PC-3 (cell line): ENCODE measurements around the gene SETBP1. TPM values are rescaled to one million over a fixed set of nuclear protein-coding genes. Genes with fewer than 3 reads are reported as not detected.

Source experiments
- ATAC-seq: fragments of 200-7000 bp; cut with Tn5 transposase; 2 replicates; pipeline ENCODE4 v1.9.1; 2020; ENCODE audit warnings: mild to moderate bottlenecking, moderate library complexity
- BruUV-seq: library from RNA; stranded (reverse); fragments of 400-500 nt; replicated peaks from 2 replicates; lab custom pipeline; 2021; lab: Mats Ljungman, UMichigan
- CTCF ChIA-PET: fragments of 300-600 bp; sonication (Branson Sonifier 250); formaldehyde crosslinking; loops from one replicate; lab custom pipeline; 2022; ENCODE audit warnings: antibody characterized with exemption; lab: Charles Lee
- POLR2A ChIA-PET: fragments of 300-600 bp; sonication (Branson Sonifier 250); formaldehyde crosslinking; loops from one replicate; lab custom pipeline; 2022; ENCODE audit warnings: antibody characterized with exemption; ENCODE audit not compliant: unreplicated experiment; lab: Charles Lee
- DNase-seq: peaks from one replicate; pipeline ENCODE4 v3.0.0-alpha.2; 2015
- H2AFZ ChIP-seq: fragments of 300-600 bp; sonication (generic); 2 replicates; pipeline ENCODE4 v1.6.0; 2016; ENCODE audit warnings: antibody characterized with exemption, low read length
- H3F3A ChIP-seq: fragments of 300-600 bp; sonication (generic); one replicate; pipeline ENCODE4 v1.6.0; 2017; ENCODE audit warnings: antibody characterized with exemption, low read length, control low read depth, mild to moderate bottlenecking; ENCODE audit not compliant: unreplicated experiment
- H3K27ac ChIP-seq: fragments of 300-600 bp; sonication (generic); 2 replicates; pipeline ENCODE4 v1.5.1; 2016; ENCODE audit warnings: mild to moderate bottlenecking, low read length
- H3K27me3 ChIP-seq: fragments of 300-600 bp; sonication (generic); 2 replicates; pipeline ENCODE4 v1.6.1; 2016; ENCODE audit warnings: low read length, mixed read lengths
- H3K36me3 ChIP-seq: fragments of 300-600 bp; sonication (generic); 2 replicates; pipeline ENCODE4 v1.6.1; 2016; ENCODE audit warnings: low read depth, mixed run types, low read length, mixed read lengths
- H3K4me1 ChIP-seq: fragments of 300-600 bp; sonication (generic); 2 replicates; pipeline ENCODE4 v1.5.1; 2016; ENCODE audit warnings: low read length; ENCODE audit not compliant: insufficient read depth
- H3K4me2 ChIP-seq: fragments of 300-600 bp; sonication (generic); 2 replicates; pipeline ENCODE4 v1.6.0; 2016; ENCODE audit warnings: low read length
- H3K4me3 ChIP-seq: fragments of 300-600 bp; sonication (generic); 2 replicates; pipeline ENCODE4 v1.5.1; 2016; ENCODE audit warnings: mild to moderate bottlenecking, low read length, mixed read lengths
- H3K79me2 ChIP-seq: fragments of 300-600 bp; sonication (generic); 2 replicates; pipeline ENCODE4 v1.6.1; 2017; ENCODE audit warnings: low read length, mixed read lengths
- H3K9ac ChIP-seq: fragments of 300-600 bp; sonication (generic); 2 replicates; pipeline ENCODE4 v1.6.0; 2016; ENCODE audit warnings: mild to moderate bottlenecking, low read length
- H3K9me2 ChIP-seq: fragments of 300-600 bp; sonication (generic); replicated peaks from 2 replicates; pipeline ENCODE4 v1.6.1; 2016; ENCODE audit warnings: mixed run types, low read length, mixed read lengths
- H3K9me3 ChIP-seq: fragments of 300-600 bp; sonication (generic); 2 replicates; pipeline ENCODE4 v1.6.1; 2016; ENCODE audit warnings: low read length, mixed read lengths
- H4K20me1 ChIP-seq: fragments of 300-600 bp; sonication (generic); 2 replicates; pipeline ENCODE4 v1.6.1; 2016; ENCODE audit warnings: low read length, mixed read lengths
- EZH2 ChIP-seq: fragments of 300-600 bp; sonication (generic); IDR thresholded peaks from one replicate; pipeline ENCODE4 v1.6.1; 2017; ENCODE audit warnings: antibody characterized with exemption, mild to moderate bottlenecking, low read length; ENCODE audit not compliant: unreplicated experiment
- EZH2phosphoT487 ChIP-seq: fragments of 300-600 bp; sonication (generic); IDR thresholded peaks from 2 replicates; pipeline ENCODE4 v1.6.1; 2018; ENCODE audit warnings: mild to moderate bottlenecking, antibody characterized with exemption, low read length, borderline replicate concordance
- intact Hi-C: fragments of 100-400 bp; cut with micrococcal nuclease; formaldehyde crosslinking; loops from 2 replicates; pipeline ENCODE4 v1.9.0; 2023
- total RNA-seq: library from RNA; depleted of rRNA; stranded (reverse); fragments of >200 nt; gene quantifications from 2 replicates; pipeline ENCODE4 v1.2.3, GENCODE V29; 2014
- TF ChIP-seq, protein P1 (sequence below): fragments of 300-600 bp; sonication (generic); conservative IDR thresholded peaks from 2 replicates; pipeline ENCODE4 v1.5.1; 2017; ENCODE audit warnings: antibody characterized with exemption, low read depth, mild to moderate bottlenecking, low read length

Gene SETBP1
- total RNA-seq, 1 experiment from 2014 or later = 2.3 TPM

GRCh38 chr18:44813586-44813985 lies 132.9 kb downstream of the SETBP1 start:
- peaks cover 6% of the 10 kb centered on the region; the same call in 1 of the 2 replicates for H3K4me1 ChIP-seq
- ATAC-seq = no peak
- H3K4me3 ChIP-seq = no peak overlapping the region
- DNase-seq = no peak
- H3K9ac ChIP-seq = no peak overlapping the region
- H3K9me3 ChIP-seq = no peaks in the 10 kb centered on the region
- H3K27me3 ChIP-seq = no peaks in the 10 kb centered on the region
- H3K27ac ChIP-seq = no peak overlapping the region
- no TSS peak for BruUV-seq
- H4K20me1 ChIP-seq = no peaks in the 10 kb centered on the region
- CTCF ChIA-PET = no interaction called here
- H2AFZ ChIP-seq = no peak overlapping the region
- H3K4me2 ChIP-seq = no peak overlapping the region
- H3K9me2 ChIP-seq = no peaks in the 10 kb centered on the region
- intact Hi-C loops = no loop called here
- no peaks in the 10 kb centered on the region for H3F3A ChIP-seq
- POLR2A ChIA-PET = no interaction called here
- TF ChIP-seq, protein P1, sequence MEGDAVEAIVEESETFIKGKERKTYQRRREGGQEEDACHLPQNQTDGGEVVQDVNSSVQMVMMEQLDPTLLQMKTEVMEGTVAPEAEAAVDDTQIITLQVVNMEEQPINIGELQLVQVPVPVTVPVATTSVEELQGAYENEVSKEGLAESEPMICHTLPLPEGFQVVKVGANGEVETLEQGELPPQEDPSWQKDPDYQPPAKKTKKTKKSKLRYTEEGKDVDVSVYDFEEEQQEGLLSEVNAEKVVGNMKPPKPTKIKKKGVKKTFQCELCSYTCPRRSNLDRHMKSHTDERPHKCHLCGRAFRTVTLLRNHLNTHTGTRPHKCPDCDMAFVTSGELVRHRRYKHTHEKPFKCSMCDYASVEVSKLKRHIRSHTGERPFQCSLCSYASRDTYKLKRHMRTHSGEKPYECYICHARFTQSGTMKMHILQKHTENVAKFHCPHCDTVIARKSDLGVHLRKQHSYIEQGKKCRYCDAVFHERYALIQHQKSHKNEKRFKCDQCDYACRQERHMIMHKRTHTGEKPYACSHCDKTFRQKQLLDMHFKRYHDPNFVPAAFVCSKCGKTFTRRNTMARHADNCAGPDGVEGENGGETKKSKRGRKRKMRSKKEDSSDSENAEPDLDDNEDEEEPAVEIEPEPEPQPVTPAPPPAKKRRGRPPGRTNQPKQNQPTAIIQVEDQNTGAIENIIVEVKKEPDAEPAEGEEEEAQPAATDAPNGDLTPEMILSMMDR = no peak
- TF ChIP-seq EZH2phosphoT487 = no peak
- no peak for TF ChIP-seq EZH2
- H3K79me2 ChIP-seq = no peaks in the 10 kb centered on the region
- no peaks in the 10 kb centered on the region for H3K36me3 ChIP-seq

DNA sequence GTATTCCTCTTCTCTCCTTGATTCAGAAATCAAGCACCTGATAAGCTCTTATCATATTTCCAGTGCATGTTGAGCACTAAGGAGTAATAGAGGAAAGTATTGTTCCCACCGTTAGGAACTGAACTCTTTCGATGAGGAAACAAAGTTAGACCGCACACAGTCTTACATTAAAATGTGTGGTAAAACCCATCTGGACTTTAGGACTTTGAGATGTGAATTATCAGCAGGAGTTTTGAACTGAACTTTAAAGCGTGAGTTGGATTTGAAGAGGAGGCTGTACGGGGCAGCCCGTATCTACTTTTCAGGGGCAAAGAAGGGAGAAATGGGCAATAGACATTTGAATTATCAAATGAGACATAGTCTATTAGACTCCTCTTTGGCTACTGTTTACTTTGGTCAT lies 134.4 kb downstream of the SETBP1 start:
- no peaks in the 10 kb centered on the region for H3F3A ChIP-seq
- H4K20me1 ChIP-seq = no peaks in the 10 kb centered on the region
- H3K9ac ChIP-seq = no peak overlapping the region
- no peak overlapping the region for H2AFZ ChIP-seq
- POLR2A ChIA-PET = no interaction called here
- CTCF ChIA-PET = no interaction called here
- H3K79me2 ChIP-seq = no peaks in the 10 kb centered on the region
- no peaks in the 10 kb centered on the region for H3K27me3 ChIP-seq
- no peaks in the 10 kb centered on the region for H3K9me2 ChIP-seq
- H3K36me3 ChIP-seq = no peaks in the 10 kb centered on the region
- no peak for DNase-seq
- H3K4me2 ChIP-seq = no peak overlapping the region
- BruUV-seq = no TSS peak
- TF ChIP-seq, protein P1 = no peak
- TF ChIP-seq EZH2 = no peak
- TF ChIP-seq EZH2phosphoT487 = no peak
- H3K4me3 ChIP-seq = no peak overlapping the region
- H3K9me3 ChIP-seq = no peaks in the 10 kb centered on the region
- H3K4me1 ChIP-seq = peaks cover 6% of the 10 kb centered on the region; the same call in 1 of the 2 replicates
- no peak for ATAC-seq
- H3K27ac ChIP-seq = no peak overlapping the region
- intact Hi-C loops = no loop called here

DNA sequence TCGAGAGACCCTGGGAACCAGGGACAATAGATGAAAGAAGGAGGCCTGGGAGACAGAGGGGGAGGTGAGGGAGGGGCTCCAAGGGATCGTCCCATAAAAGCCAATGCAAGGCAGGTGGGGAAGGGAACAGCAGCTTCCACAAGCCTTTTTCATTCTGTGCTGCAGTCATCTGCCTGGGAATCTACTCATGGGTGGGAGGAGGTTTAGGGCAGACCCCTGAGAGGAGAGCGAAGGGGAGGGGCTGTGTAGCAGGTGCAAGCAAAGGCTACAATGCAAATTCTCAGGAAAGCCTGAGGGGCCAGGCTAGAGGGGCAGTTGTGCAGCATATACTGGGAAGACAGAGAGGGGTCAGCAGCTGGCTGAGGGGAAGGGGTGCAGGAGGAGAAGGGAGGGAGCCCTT lies 135.4 kb downstream of the SETBP1 start:
- TF ChIP-seq, protein P1 = no peak
- TF ChIP-seq EZH2 (no peak), EZH2phosphoT487 (no peak)
- no peaks in the 10 kb centered on the region for H3F3A ChIP-seq
- H3K4me1 ChIP-seq = peaks cover 6% of the 10 kb centered on the region; the same call in 1 of the 2 replicates
- intact Hi-C loops = no loop called here
- no peaks in the 10 kb centered on the region for H3K36me3 ChIP-seq
- POLR2A ChIA-PET = no interaction called here
- H3K4me2 ChIP-seq = no peak overlapping the region
- H4K20me1 ChIP-seq = no peaks in the 10 kb centered on the region
- no peaks in the 10 kb centered on the region for H3K9me2 ChIP-seq
- DNase-seq (no peak), ATAC-seq (no peak)
- H3K4me3 ChIP-seq = no peak overlapping the region
- no peak overlapping the region for H3K27ac ChIP-seq
- CTCF ChIA-PET = no interaction called here
- H3K9ac ChIP-seq = no peak overlapping the region
- no peaks in the 10 kb centered on the region for H3K79me2 ChIP-seq
- no peaks in the 10 kb centered on the region for H3K27me3 ChIP-seq
- H3K9me3 ChIP-seq = no peaks in the 10 kb centered on the region
- no TSS peak for BruUV-seq
- no peak overlapping the region for H2AFZ ChIP-seq
